Measurements from ENCODE around the gene PPFIBP2.
"Not testable (repeated sequence)": the region's sequence is repeated elsewhere in the genome, so short reads cannot be mapped to it uniquely, and the experiment has no call there.

Gene PPFIBP2

DNA sequence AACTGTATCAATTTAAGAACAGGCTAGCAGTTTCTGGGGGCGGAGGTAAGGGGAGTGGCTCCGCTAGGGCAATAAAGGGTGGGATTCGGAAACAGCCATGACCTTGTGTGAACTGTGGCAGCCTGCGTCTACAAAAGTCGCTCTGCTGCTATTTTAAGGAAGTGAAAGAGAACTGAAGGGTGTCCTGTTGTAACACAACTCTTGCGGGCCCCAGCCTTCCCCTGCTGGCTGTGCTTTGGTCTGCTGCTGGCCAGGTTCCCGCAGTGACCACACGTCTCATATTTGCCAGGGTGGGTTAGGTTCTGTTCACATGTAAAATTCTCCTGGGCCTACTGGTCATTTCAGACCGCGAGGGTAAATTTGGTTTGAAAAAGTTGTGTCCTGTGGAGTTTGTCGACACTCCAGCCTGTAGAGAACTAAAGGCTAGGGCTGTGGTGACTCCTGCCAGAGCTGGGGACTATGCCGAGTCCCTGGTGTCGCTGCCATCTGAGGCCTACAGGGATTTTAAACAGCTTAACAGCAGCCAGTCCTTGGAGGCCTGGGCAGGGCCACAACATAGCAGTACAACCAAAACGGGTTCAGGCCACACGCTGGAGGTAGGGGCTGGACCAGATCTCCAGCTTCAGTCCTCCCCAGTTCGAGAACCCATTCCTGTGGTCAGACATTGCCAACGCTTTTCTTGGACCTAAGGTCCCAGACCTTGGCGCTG is 1.1 kb upstream of the PPFIBP2 start:
- Mint-ChIP-seq H3K4me1 (ENCODE audit: low read depth) (peaks cover 18% of the 10 kb centered on the region), H3K27me3 (ENCODE audit: low read depth) (peaks cover 32% of the 10 kb centered on the region), H3K36me3 (ENCODE audit: low read depth) (peaks cover 2% of the 10 kb centered on the region), H3K4me3 (peak overlapping the region; percentile 93), H3K27ac (peak overlapping the region; percentile 85), H3K9me3 (no peaks in the 10 kb centered on the region)

DNA sequence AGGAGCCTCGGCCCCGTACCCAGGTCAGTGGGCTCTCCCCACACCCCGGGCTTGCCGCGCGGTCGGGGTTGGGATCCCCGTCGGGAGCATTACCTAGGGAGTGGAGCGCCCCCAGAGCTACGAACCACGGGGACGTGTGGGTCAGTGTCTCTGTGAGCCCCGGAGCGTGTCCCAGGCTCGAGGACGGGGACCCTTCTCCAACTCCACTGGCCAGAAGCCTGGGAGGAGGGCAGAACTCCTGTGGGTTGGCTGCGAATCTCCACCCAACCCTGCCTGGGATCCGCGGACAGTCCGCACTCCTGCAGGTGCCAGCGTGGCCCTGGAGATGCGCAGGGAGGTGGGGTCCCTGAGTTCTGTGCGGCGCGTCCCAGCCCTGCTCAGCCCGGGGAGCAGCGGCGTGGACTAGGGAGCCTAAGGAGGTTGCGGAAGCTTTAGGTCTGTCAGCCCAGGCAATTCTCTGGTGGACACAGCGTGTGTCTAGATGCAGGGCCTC is 346 bp downstream of the PPFIBP2 start:
- Mint-ChIP-seq H3K36me3 (ENCODE audit: low read depth) (peaks cover 2% of the 10 kb centered on the region), H3K27ac (no peak overlapping the region), H3K27me3 (ENCODE audit: low read depth) (peaks cover 32% of the 10 kb centered on the region), H3K4me1 (ENCODE audit: low read depth) (peaks cover 18% of the 10 kb centered on the region), H3K4me3 (peak overlapping the region; percentile 76), H3K9me3 (no peaks in the 10 kb centered on the region)

DNA sequence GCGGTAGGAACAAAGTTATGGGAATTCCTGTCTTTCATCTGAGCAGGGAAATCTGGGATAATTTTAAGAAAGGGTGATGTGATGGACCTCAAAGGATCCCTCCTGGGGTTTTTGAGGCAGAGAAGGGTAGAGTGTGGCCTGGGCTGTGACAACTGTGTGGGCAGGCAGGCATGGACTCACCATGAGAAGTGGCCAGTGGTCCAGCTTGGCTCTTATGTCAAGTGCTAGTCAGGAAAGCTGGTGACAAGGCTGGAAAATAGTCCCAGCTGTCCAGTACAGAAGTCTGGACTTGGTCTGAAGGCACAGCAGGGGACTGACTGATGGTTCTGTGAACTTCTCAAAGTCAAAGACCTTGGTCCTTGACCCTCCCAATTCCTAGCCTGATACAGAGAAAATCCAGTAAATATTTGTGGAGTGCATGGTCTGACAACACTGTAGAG is 1.7 kb downstream of the PPFIBP2 start:
- Mint-ChIP-seq H3K27ac (no peak overlapping the region), H3K4me3 (peak overlapping the region; percentile 23), H3K36me3 (ENCODE audit: low read depth) (peaks cover 2% of the 10 kb centered on the region), H3K4me1 (ENCODE audit: low read depth) (peaks cover 21% of the 10 kb centered on the region), H3K9me3 (no peaks in the 10 kb centered on the region), H3K27me3 (ENCODE audit: low read depth) (peaks cover 32% of the 10 kb centered on the region)

DNA sequence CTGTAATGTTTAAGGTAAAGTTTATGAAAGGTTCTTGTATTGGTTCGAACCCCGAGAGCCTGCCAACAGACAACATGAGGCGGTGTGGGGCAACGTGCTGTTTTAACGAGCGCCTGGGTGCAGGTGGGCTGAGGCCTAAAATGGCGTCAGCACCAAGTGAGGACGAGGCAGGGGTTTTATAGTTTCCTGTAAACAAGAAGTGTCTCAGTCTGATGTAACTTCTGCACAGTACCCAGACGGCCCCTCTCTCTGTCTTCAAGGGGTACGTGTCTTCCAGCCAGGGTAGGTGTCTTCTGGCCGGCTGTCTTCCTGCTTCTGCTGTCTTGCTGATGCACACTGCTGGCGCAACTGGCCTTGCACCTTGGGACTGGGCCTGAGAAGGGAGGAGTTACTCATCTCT is 2.7 kb downstream of the PPFIBP2 start:
- Mint-ChIP-seq H3K4me3 (no peak overlapping the region), H3K36me3 (ENCODE audit: low read depth) (peaks cover 2% of the 10 kb centered on the region), H3K9me3 (no peaks in the 10 kb centered on the region), H3K27ac (no peak overlapping the region), H3K4me1 (ENCODE audit: low read depth) (peaks cover 21% of the 10 kb centered on the region), H3K27me3 (ENCODE audit: low read depth) (peaks cover 32% of the 10 kb centered on the region)

DNA sequence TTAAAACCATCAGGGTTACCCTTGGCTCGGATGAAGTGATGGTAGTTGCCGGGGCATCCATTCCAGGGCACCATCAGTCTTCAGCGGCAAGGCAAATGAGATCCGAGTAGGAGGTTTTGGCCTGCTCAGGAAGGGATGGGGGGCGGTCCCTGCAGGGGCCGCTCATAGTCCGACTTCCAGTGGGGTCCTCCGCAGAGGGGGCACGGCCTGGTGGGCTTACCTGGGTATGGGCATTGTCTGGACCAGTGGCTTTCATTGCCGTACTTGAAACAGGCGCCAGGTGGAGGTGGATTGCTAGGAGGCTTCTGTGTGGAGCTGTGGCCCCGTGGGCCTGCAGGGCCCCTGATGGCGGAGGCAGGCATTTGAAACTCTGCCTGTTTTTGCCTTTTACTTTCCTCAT is 3.9 kb downstream of the PPFIBP2 start:
- not testable (repeated sequence) for H3K27ac Mint-ChIP-seq; H3K9me3 Mint-ChIP-seq; H3K4me3 Mint-ChIP-seq; H3K36me3 Mint-ChIP-seq (ENCODE audit: low read depth)
- H3K27me3 Mint-ChIP-seq (ENCODE audit: low read depth) = peaks cover 32% of the 10 kb centered on the region
- peaks cover 13% of the 10 kb centered on the region for H3K4me1 Mint-ChIP-seq (ENCODE audit: low read depth)

DNA sequence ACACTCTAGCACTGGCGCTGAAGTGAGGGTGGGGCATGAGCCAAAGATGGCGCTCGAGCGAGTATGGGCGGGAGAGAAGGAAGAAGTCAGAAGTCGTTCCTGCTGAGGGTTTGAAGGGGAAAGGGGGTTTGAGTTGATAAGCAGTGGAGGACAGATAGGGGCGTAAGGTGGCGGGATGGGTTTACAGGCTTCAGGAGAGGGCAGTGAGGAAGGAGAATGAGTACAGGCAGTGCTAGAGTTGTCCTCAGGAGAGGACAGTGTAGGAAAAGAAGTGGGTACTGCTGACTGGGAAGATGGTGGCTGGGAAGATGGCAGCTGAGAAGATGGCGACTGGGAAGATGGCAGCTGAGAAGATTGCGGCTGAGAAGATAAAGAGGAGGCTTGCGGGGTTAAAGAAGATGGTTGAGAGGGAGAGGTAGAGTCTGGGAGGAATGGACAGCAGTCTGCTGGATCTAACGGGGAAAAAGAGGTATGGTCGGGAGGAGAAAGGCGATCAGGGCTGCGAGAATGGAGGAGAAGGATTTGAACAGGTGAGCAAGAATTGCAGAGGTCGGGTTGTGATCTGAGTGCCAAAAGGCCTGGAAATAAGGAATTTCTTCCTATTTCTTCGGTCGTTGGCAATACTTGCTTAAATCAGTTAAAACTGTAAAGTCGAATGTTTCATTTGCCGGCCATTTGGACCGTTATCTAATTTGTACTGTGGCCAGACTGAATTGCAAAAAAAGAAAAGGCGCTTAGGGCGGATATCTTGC is 5.2 kb downstream of the PPFIBP2 start:
- no peak overlapping the region for H3K4me3 Mint-ChIP-seq
- no peaks in the 10 kb centered on the region for H3K9me3 Mint-ChIP-seq
- peaks cover 9% of the 10 kb centered on the region for H3K4me1 Mint-ChIP-seq (ENCODE audit: low read depth)
- H3K27me3 Mint-ChIP-seq (ENCODE audit: low read depth) = peaks cover 36% of the 10 kb centered on the region
- no peak overlapping the region for H3K27ac Mint-ChIP-seq
- peaks cover 2% of the 10 kb centered on the region for H3K36me3 Mint-ChIP-seq (ENCODE audit: low read depth)

DNA sequence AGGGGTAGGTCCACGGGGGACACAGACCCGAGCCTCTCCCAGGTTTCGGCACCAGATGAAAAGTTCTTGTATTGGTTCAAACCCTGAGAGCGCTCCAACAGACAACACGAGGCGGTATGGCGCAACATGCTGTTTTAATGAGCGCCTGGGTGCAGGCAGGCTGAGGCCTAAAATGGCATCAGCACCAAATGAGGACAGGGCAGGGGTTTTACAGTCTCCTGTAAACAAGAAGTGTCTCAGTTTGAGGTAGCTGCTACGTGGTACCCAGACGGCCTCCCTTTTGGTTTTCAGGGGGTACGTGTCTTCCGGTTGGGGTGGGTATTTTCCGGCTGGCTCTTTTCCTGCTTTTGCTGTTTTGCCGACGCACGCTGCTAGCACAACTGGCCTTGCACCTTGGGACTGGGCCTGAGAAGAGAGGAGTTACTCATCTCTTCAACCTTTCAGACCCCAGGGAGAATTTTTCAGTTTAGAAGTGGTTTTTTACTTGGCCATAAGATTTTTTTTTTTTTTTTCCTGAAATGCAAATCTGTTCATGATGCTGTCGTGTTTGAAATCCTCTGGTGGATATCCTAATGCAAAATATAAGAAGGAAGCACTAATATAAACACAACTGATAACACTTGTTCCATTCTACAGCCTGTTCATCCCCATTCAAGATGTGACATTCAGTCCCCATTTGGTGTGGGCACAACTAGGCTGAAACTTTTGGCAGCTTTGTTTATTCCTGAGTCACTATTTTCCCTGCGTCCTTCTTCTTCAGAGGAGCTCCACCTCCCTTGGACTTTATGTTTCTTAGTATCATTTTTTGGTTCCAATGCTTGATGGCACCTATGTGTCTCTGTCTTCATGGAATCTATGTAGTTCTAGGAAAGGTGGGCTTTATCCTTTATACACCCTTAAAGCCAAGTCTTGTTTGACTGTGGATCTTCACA is 6.5 kb downstream of the PPFIBP2 start:
- Mint-ChIP-seq H3K4me3 (no peak overlapping the region), H3K36me3 (ENCODE audit: low read depth) (no peaks in the 10 kb centered on the region)

DNA sequence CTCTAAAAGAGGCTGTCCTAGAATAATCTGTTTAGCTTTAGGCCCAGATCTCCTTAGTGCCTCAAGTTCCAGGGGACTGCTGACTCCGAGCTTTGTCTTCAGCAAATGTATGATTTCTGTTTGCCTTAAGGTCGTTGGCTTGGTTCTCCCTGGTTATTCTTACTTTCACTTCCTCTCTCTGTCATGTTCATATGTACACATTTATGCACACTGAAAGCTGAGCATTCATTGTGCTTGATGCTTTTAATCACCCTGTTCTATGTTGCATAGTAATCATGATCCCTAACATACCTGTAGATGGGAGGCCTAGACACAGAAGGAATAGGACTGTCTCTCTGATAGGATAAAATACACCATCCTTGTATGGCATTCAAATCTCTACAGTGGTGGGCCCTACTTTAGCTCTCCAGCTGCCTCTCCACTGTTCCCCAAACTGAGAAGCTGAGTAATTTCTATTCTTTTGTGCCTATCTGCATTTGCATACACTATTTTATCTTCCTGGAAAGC is 7.2 kb downstream of the PPFIBP2 start:
- H3K4me1 Mint-ChIP-seq (ENCODE audit: low read depth) = peaks cover 15% of the 10 kb centered on the region
- H3K9me3 Mint-ChIP-seq = no peaks in the 10 kb centered on the region
- no peaks in the 10 kb centered on the region for H3K36me3 Mint-ChIP-seq (ENCODE audit: low read depth)
- no peak overlapping the region for H3K27ac Mint-ChIP-seq
- H3K4me3 Mint-ChIP-seq = no peak overlapping the region
- H3K27me3 Mint-ChIP-seq (ENCODE audit: low read depth) = peaks cover 27% of the 10 kb centered on the region

More for the DNA sequence above, 6.5 kb downstream of the PPFIBP2 start:
- no peaks in the 10 kb centered on the region for H3K9me3 Mint-ChIP-seq
- H3K4me1 Mint-ChIP-seq (ENCODE audit: low read depth) = peaks cover 11% of the 10 kb centered on the region
- peak overlapping the region; percentile 18 for H3K27ac Mint-ChIP-seq
- H3K27me3 Mint-ChIP-seq (ENCODE audit: low read depth) = peaks cover 30% of the 10 kb centered on the region

DNA sequence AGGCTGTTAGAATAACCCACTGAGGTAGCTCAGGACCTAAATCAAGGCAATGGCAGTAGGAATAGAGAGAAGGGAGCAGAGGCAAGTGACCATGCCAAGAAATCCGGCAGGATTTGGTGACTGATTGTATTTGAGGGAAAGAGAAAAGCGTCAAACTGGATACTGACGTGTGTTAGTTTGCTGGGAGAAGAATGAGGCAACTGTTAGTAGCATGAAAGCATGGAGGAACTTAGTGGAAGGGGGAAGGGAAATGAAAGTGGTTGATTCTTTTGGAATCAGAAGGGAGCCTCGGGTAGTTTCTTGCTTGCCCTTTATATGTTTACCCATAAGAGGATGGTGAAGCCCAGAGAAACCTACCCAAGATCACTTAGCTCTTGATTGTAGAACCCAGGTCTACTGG is 8.3 kb downstream of the PPFIBP2 start:
- H3K27ac Mint-ChIP-seq = no peak overlapping the region
- H3K27me3 Mint-ChIP-seq (ENCODE audit: low read depth) = peaks cover 20% of the 10 kb centered on the region
- no peaks in the 10 kb centered on the region for H3K36me3 Mint-ChIP-seq (ENCODE audit: low read depth)
- no peak overlapping the region for H3K4me3 Mint-ChIP-seq
- no peaks in the 10 kb centered on the region for H3K9me3 Mint-ChIP-seq
- peaks cover 20% of the 10 kb centered on the region for H3K4me1 Mint-ChIP-seq (ENCODE audit: low read depth)

DNA sequence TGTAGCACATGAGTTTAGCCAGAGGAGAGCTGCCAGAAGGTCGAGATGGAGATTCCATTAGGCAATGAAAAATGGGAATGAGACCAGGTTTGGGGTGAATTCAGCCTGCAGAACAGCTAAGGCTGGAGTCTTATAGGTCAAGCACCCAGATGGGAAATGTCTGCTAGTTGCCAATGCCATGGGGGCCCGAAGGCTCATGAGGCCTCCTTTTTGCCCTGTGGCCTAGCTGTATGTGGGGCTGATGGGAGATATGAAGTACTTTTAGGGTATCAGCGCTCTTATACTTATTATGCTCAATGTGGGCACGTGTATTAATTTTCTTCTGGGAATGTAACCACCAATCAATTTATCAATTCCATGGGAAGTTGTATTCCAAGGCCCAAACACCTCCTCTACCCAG is 8.7 kb downstream of the PPFIBP2 start:
- Mint-ChIP-seq H3K27ac (no peak overlapping the region), H3K9me3 (no peaks in the 10 kb centered on the region), H3K27me3 (ENCODE audit: low read depth) (peaks cover 15% of the 10 kb centered on the region), H3K4me1 (ENCODE audit: low read depth) (peaks cover 24% of the 10 kb centered on the region), H3K4me3 (no peak overlapping the region), H3K36me3 (ENCODE audit: low read depth) (no peaks in the 10 kb centered on the region)

DNA sequence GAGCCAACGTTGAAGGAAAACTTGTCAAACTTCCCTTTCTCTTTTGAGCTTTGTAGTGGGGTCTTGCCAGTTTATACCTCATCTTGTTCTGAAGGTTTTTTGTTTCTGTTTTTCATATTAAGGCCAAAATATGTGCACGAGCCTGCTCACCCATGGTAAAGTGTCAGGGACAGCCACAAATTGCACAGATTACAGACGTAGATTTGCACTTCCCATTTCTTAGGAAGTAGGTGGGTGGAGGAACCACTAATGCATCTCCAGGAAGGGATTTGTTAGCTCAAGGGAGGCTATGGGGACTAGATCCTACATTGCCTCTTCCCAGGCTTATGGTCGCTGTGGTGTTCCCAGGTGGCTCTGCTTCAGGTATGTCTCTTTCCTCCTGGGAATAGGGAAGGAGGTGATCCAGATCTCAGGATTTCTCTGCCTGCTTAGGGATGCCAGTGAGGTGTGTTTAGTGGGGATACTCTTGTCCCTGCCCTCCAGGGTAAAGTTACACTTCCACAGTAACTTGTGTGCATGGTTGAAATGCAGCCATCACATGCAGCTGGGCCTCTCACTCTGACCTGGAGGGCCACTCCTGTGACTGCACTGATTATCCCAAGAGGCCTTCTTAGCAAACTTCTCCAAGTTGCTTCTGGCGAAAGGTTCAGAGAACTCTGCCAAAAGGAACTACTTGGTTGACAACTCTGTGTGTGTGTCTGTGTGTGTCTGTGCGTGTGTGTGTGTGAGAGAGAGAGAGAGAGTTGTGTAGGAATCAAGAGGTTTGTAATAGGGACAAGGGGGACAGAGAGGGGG is 9.8 kb downstream of the PPFIBP2 start:
- peaks cover 33% of the 10 kb centered on the region for H3K4me1 Mint-ChIP-seq (ENCODE audit: low read depth)

DNA sequence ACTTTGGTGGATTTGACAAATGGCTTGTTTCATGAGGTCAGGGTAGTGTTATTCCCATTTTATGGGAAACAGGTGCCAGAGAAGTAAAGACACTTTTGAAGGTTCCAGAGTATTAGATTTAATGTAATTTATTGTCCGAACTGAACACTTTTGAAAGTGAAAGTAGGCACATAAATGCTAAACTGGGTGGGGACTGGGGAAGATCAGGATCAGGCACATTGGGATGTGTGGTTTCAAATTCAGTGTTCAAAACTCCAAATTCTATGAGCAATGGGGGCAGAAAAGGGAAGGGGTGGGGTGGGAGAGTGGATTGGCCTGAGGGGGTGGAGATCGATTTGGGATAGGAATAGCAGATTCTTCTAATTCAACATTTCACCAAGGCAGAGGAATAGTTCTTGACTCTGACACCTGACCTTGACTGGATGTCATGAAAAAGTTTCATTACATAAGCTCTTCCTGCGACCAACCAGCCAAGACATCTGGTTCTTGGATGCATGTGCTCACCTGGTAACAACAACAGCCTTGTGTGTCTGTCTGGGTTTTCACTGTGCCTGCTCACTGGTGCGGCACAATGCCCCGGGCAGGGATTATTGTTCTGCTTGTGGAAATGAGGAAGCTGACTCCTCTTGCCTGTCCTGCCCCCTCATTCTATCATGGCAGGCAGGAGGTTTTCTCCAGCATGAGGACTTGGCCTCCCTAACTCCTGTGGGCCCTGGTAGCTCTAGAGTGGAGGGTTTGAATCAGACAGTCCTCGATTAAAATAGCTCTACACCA is 10.8 kb downstream of the PPFIBP2 start:
- Mint-ChIP-seq H3K27me3 (ENCODE audit: low read depth) (peaks cover 14% of the 10 kb centered on the region), H3K9me3 (no peaks in the 10 kb centered on the region), H3K4me1 (ENCODE audit: low read depth) (peaks cover 33% of the 10 kb centered on the region), H3K4me3 (no peak overlapping the region), H3K27ac (no peak overlapping the region), H3K36me3 (ENCODE audit: low read depth) (no peaks in the 10 kb centered on the region)

More for the DNA sequence above, 9.8 kb downstream of the PPFIBP2 start:
- H3K27ac Mint-ChIP-seq = no peak overlapping the region
- H3K4me3 Mint-ChIP-seq = no peak overlapping the region
- H3K27me3 Mint-ChIP-seq (ENCODE audit: low read depth) = peaks cover 14% of the 10 kb centered on the region
- no peaks in the 10 kb centered on the region for H3K9me3 Mint-ChIP-seq
- H3K36me3 Mint-ChIP-seq (ENCODE audit: low read depth) = no peaks in the 10 kb centered on the region

DNA sequence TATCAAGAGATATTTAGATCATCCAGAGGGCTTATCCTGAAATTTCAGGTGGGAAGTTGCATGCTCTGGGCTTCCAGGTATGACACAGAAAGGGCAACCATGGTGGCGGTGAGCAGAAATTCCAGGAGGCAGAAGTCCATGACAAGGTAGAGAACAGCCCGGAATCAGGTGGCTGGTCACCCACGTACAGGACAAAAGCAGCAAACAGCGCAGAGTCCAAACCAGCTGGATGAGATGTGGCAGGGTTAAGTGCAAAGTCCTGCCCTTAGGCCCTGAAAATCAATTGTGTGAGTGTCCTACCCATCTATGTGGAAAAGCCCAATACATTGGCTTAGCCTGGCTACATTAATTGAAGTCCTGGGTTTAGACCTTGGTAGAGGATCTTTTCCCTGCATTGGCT is 11.6 kb downstream of the PPFIBP2 start:
- Mint-ChIP-seq H3K9me3 (no peaks in the 10 kb centered on the region), H3K36me3 (ENCODE audit: low read depth) (no peaks in the 10 kb centered on the region), H3K27ac (no peak overlapping the region), H3K27me3 (ENCODE audit: low read depth) (peaks cover 14% of the 10 kb centered on the region), H3K4me1 (ENCODE audit: low read depth) (peaks cover 31% of the 10 kb centered on the region), H3K4me3 (no peak overlapping the region)
